HL-60 (cell line): ENCODE measurements around the gene DDX56.

Experiments used
- CTCF ChIP-seq: IDR thresholded peaks from one replicate; pipeline ENCODE4 v1.5.1; 2011; ENCODE audit warnings: low read length, control low read depth, inconsistent platforms; ENCODE audit not compliant: insufficient read depth
- GABPA ChIP-seq: IDR thresholded peaks from 2 replicates; pipeline ENCODE4 v1.6.1; 2012; ENCODE audit warnings: low read depth
- POLR2AphosphoS5 ChIP-seq: IDR thresholded peaks from 2 replicates; pipeline ENCODE4 v1.6.1; 2012; ENCODE audit warnings: low read depth
- REST ChIP-seq: IDR thresholded peaks from 2 replicates; pipeline ENCODE4 v1.6.1; 2012; ENCODE audit warnings: low read depth; ENCODE audit not compliant: insufficient replicate concordance
- SPI1 ChIP-seq: IDR thresholded peaks from 2 replicates; pipeline ENCODE4 v1.6.1; 2012; ENCODE audit warnings: low read depth, mild to moderate bottlenecking, borderline replicate concordance

DNA sequence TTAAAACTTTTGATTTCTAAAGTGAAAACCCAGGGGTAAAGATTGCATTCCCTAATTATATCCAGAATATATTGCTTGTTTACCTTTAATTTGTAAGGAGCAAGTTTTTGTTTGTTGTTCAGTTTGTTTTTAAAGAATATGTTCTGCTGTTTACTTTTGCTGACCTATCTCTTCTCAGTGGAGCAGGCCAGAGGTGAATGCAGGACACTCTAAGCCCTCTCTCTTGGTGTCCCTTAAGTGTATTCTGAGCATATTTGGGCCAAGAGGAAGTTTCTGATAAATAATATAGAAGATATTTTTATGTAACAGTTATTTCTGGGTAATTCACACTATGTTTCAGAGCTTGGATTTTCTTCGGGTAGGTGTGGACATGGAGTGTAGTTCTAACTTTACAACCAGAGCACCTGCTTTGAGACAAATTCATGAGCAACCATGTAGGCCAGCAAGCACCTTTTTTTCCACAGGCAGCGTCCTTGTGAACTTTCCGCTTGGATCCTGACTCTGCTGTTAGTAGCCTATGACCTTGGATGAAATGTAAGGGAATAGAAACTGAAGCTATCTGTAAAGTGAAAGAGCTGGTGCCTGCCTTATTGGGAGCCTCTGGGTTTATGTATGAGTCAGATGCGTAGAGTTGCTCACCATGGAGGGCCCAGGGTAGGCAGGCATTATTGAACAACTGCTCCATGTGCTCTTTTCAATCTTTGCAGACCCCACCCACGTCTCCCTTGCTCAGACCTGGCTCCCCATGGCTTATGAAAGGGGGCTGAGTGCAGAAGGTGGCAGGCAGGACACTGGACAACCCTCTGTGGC lies 48.8 kb upstream of the DDX56 start:
- TF ChIP-seq CTCF (no peak), REST (no peak), GABPA (no peak), POLR2AphosphoS5 (no peak), SPI1 (no peak)
